A673 (cell line): ENCODE data around the gene LCN6. TPM values are rescaled to one million over a fixed set of nuclear protein-coding genes. Genes with fewer than 3 reads are reported as not detected.

Experiments
- BruUV-seq: library from RNA; stranded (reverse); fragments of 400-500 nt; replicated peaks from 2 replicates; lab custom pipeline; 2021; lab: Mats Ljungman, UMichigan
- CTCF ChIA-PET: fragments of 300-600 bp; sonication (Branson Sonifier 250); formaldehyde crosslinking; loops from one replicate; lab custom pipeline; 2022; ENCODE audit warnings: antibody characterized with exemption; lab: Charles Lee
- POLR2A ChIA-PET: fragments of 300-600 bp; sonication (Branson Sonifier 250); formaldehyde crosslinking; loops from one replicate; lab custom pipeline; 2022; ENCODE audit warnings: antibody characterized with exemption; ENCODE audit not compliant: low non-redundant PET; lab: Charles Lee
- DNase-seq: peaks from one replicate; pipeline ENCODE4 v3.0.0-alpha.2; 2015; ENCODE audit warnings: low spot score
- H3K27ac ChIP-seq: fragments of 200-600 bp; sonication (generic); 2 replicates; pipeline ENCODE4 v1.5.1; 2016; ENCODE audit warnings: mixed run types, low read depth, mild to moderate bottlenecking, mixed read lengths, antibody characterized with exemption, low read length; ENCODE audit not compliant: poor library complexity, severe bottlenecking
- H3K27me3 ChIP-seq: fragments of 200-600 bp; sonication (generic); replicated peaks from 2 replicates; pipeline ENCODE4 v1.6.1; 2017; ENCODE audit warnings: mixed run types, low read depth, mild to moderate bottlenecking, mixed read lengths, antibody characterized with exemption, low read length; ENCODE audit not compliant: insufficient read depth, poor library complexity
- H3K36me3 ChIP-seq: fragments of 200-600 bp; sonication (generic); 2 replicates; pipeline ENCODE4 v1.6.1; 2016; ENCODE audit warnings: mixed run types, mild to moderate bottlenecking, mixed read lengths, antibody characterized with exemption, low read length; ENCODE audit not compliant: insufficient read depth, poor library complexity, severe bottlenecking
- H3K4me1 ChIP-seq: fragments of 200-600 bp; sonication (generic); 2 replicates; pipeline ENCODE4 v1.6.1; 2017; ENCODE audit warnings: mixed run types, mild to moderate bottlenecking, mixed read lengths, antibody characterized with exemption, low read length; ENCODE audit not compliant: insufficient read depth, poor library complexity, severe bottlenecking
- H3K4me3 ChIP-seq: fragments of 200-600 bp; sonication (generic); 2 replicates; pipeline ENCODE4 v1.5.1; 2016; ENCODE audit warnings: low read depth, mixed run types, mild to moderate bottlenecking, mixed read lengths, low read length; ENCODE audit not compliant: poor library complexity, severe bottlenecking
- H3K9me3 ChIP-seq: fragments of 200-600 bp; sonication (generic); 2 replicates; pipeline ENCODE4 v1.6.1; 2016; ENCODE audit warnings: mixed run types, low read depth, mild to moderate bottlenecking, mixed read lengths, antibody characterized with exemption, low read length; ENCODE audit not compliant: poor library complexity, severe bottlenecking
- CTCF ChIP-seq: fragments of 300-800, 200-600 bp; sonication (generic); conservative IDR thresholded peaks from 2 replicates; pipeline ENCODE4 v1.5.1; 2017; ENCODE audit warnings: low read depth, mild to moderate bottlenecking, antibody characterized with exemption, low read length, moderate library complexity, mixed read lengths
- EZH2 ChIP-seq: fragments of 200-600 bp; sonication (generic); IDR thresholded peaks from 2 replicates; pipeline ENCODE4 v1.6.1; 2017; ENCODE audit warnings: borderline replicate concordance, low read depth, mild to moderate bottlenecking, mixed read lengths, antibody characterized with exemption, low read length; ENCODE audit not compliant: poor library complexity, severe bottlenecking
- intact Hi-C: fragments of 100-400 bp; cut with micrococcal nuclease; formaldehyde crosslinking; loops from one replicate; pipeline ENCODE4 v1.10.0; 2022; ENCODE audit not compliant: unreplicated experiment
- total RNA-seq: library from RNA; stranded (reverse); gene quantifications from 2 replicates; pipeline ENCODE4 v1.2.3, GENCODE V29; 2021

LCN6 gene
- total RNA-seq, 1 experiment from 2014 or later: not detected

GRCh38 chr9:136710543-136710942 lies 37.8 kb downstream of the LCN6 start:
- Histone ChIP-seq H3K4me1 (peaks cover 16% of the 10 kb centered on the region), H3K27me3 (no peaks in the 10 kb centered on the region), H3K36me3 (no peaks in the 10 kb centered on the region), H3K4me3 (no peak overlapping the region), H3K27ac (no peak overlapping the region), H3K9me3 (no peaks in the 10 kb centered on the region)
- no TSS peak for BruUV-seq
- DNase-seq: no peak
- ChIA-PET CTCF (no interaction called here), POLR2A (no interaction called here)
- intact Hi-C loops: no loop called here
- TF ChIP-seq EZH2 (no peak), CTCF (no peak)

- no peaks in the 10 kb centered on the region for H3K27me3 ChIP-seq
- no peak overlapping the region for H3K27ac ChIP-seq
- no peaks in the 10 kb centered on the region for H3K36me3 ChIP-seq
- peaks cover 16% of the 10 kb centered on the region for H3K4me1 ChIP-seq
- no peak overlapping the region for H3K4me3 ChIP-seq
- TF ChIP-seq CTCF: no peak
- no peak for TF ChIP-seq EZH2
- intact Hi-C loops: no loop called here
- DNase-seq: no peak
- BruUV-seq: no TSS peak
- ChIA-PET POLR2A (no interaction called here), CTCF (no interaction called here)
- H3K9me3 ChIP-seq: no peaks in the 10 kb centered on the region
Observed at GRCh38 chr9:136709454-136710109, 38.7 kb downstream of the LCN6 start.

GRCh38 chr9:136707849-136708517 lies 40.3 kb downstream of the LCN6 start:
- POLR2A ChIA-PET: interaction anchor here (0.6 kb wide), 1 partner anchor 41 kb away, joined by 4 read pairs; no protein-coding TSS in a partner anchor

More at GRCh38 chr9:136707849-136708517, 40.3 kb downstream of the LCN6 start:
- Histone ChIP-seq H3K27ac (no peak overlapping the region), H3K4me1 (peaks cover 7% of the 10 kb centered on the region), H3K36me3 (no peaks in the 10 kb centered on the region), H3K27me3 (no peaks in the 10 kb centered on the region), H3K4me3 (no peak overlapping the region), H3K9me3 (no peaks in the 10 kb centered on the region)
- no TSS peak for BruUV-seq
- TF ChIP-seq CTCF (no peak), EZH2 (no peak)
- intact Hi-C loops: no loop called here
- CTCF ChIA-PET: no interaction called here
- no peak for DNase-seq
